ENCODE results near the gene ZNF616.
"Not testable (repeated sequence)": the region's sequence is repeated elsewhere in the genome, so short reads cannot be mapped to it uniquely, and the experiment has no call there.

Gene ZNF616

DNA sequence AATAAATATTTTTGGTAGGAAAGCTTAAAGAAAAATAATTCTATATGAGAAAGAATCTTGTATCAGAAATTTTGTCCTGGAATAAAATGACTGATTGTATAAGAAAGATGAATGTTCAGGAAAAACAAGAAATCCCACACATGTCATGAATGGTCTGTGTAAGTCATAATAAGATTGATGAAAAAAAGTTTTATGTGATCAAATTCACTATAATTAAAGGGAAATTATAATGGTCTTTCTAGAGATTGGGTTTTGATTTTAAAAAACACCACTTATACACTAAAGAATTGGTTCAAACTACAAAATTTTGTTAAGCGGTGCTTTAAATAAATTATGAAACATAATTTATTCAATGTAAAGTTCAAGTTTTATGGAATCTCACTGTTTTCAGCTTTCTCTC, 37.0 kb downstream of the ZNF616 start:
- no peak for DNase-seq

GRCh38 chr19:52101866-52102562, 37.7 kb downstream of the ZNF616 start:
- DNase-seq = no peak

DNA sequence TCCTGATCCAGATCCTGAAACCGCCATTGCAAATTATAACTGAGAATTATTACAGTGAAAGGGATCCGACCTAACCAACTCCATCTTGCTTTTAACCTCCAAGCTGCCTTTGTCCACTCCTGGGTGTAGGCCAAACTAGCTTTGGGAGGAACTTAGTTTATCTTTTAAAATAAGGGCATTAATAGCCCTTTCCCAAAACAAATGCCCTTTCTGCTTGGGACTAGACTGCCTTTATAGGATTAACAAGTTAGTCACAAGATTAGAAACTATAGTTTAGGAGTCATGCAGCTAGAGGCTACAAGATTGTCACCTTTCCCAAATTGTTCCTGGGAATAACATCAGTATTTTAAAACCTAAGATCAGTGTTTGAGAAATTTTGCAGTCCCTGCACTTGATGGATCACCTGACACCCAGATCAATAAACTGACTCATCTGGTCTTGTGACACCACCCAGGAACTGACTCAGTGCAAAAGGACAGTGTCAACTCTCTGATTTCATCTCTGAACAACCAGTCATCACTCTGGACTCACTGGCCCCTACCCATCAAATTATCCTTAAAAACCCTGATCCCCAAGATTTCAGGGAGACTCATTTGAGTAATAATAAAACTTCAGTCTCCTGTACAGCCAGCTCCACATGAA, 40.1 kb downstream of the ZNF616 start:
- no peak for DNase-seq

- DNase-seq = not testable (repeated sequence)
Observed at GRCh38 chr19:52096416-52096815, 43.3 kb downstream of the ZNF616 start.

DNA sequence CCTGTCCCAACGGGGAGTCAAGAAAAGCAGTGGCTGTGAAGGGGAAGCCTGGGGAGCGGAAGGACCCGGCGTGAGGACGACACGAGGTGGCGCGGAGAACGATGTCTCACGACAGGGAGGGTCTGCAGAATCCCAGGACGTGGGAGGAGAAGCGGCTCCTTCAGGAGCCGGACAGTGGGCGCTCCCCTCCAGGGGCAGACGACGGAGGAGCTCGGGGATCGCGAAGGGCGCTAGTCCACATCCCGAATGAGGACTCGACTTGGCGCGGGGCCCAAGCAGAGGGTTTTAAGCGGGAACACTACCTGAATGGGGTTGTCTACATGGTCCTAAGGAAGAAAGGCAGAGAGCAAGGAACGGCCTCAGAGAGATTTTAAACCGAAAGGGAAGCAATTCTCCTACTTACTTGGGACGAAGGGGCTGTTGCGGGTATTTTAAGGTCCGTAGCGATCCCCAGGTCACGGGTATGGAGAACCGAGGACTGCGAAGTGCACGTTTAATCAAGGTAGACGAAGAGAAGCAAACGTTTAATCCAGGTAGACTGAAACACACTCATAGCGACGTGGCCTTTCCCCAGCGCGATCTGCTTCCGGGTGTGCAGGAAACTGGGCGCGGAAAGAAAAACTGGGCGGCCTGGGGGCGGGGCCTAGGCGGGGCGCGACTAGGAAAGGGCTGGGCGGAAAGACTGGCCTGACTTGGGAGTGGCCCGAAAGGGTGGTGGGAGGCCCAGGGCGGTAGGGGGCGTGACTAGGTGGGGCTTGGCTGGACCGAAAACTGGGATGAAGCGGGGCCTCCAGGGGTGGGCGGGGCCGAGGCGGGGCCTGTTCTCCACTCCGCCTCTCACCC, 44.3 kb downstream of the ZNF616 start, which contains the start of gene ZNF841:
ZNF841 (minus strand) TSS at position 594 of the 843 bp plus-strand sequence. CDS start 10,964 bp downstream, outside the sequence.
- DNase-seq = peak; percentile 67

DNA sequence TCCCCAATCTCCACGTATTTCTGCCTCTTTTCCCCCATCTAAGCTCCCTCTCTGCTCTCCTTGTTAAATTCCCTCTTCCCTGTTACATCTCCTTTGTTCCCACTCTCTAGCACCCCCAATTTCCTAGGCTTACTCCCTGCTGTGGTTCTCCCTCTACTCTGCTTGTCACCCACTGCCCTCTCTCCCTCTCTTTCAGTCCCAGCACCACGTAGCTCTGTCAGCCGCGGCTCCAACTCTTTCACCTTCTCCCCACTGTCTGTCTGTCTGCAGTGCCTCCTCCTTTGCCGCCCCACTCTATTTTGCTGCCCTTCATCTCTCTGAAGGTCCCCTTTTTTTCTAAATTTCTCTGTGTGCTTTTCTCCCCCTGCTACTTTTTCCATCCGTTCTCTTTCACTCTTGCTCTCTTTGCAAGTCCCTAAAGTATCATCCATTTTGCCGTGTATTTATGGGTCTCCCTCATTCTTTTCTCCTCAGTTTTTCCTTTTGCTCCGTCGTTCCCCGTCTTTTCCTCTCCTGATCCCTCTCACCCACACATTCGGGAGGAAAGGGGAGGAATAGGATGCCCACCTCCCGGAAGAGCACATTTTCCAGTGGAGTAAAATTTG, 45.1 kb downstream of the ZNF616 start:
- DNase-seq = no peak

GRCh38 chr19:52086481-52086880, 53.3 kb downstream of the ZNF616 start:
- DNase-seq = no peak

- no peak for DNase-seq
Observed at GRCh38 chr19:52070496-52070895, 69.2 kb downstream of the ZNF616 start.

- DNase-seq = no peak
Observed at GRCh38 chr19:52069653-52070052, 70.1 kb downstream of the ZNF616 start.

GRCh38 chr19:52066258-52066863, 73.4 kb downstream of the ZNF616 start:
- no peak for DNase-seq

GRCh38 chr19:52065399-52065798, 74.3 kb downstream of the ZNF616 start:
- no peak for DNase-seq
